ENCODE results near the gene ACKR2. TPM values are rescaled to one million over a fixed set of nuclear protein-coding genes. Genes with fewer than 3 reads are reported as not detected.

Gene ACKR2
- total and polyA plus RNA-seq, 7 donors, result 0.04 to 1.6 (median 0.79) TPM

DNA sequence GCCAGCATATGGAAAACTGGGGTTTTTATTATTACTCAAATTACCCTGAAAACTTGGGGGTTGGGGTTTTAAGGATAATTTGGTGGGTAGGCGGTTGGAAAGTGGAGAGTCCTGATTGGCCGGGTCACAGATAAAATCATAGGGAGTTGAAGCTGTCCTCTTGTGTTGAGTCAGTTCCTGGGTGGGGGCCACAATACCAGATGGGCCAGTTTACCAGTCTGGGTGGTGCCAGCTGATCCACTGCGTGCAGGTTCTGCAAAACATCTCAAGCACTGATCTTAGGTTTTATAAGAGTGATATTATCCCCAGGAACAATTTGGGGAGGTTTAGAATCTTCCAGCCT is 91.8 kb downstream of the ACKR2 start:
- peaks cover 0 to 4% (median 0%) of the 10 kb centered on the region in 3 donors for H3K27me3 ChIP-seq (ENCODE audit: insufficient read depth in 3 of 3, low read length in 2 of 3)
- H3K27ac ChIP-seq, result no peak overlapping the region
- DNase-seq, result no peak
- 76 to 87% (median 82%) methylated on average over 3 of the region's 3 CpGs for WGBS, 3 donors
- TF ChIP-seq, protein P1, sequence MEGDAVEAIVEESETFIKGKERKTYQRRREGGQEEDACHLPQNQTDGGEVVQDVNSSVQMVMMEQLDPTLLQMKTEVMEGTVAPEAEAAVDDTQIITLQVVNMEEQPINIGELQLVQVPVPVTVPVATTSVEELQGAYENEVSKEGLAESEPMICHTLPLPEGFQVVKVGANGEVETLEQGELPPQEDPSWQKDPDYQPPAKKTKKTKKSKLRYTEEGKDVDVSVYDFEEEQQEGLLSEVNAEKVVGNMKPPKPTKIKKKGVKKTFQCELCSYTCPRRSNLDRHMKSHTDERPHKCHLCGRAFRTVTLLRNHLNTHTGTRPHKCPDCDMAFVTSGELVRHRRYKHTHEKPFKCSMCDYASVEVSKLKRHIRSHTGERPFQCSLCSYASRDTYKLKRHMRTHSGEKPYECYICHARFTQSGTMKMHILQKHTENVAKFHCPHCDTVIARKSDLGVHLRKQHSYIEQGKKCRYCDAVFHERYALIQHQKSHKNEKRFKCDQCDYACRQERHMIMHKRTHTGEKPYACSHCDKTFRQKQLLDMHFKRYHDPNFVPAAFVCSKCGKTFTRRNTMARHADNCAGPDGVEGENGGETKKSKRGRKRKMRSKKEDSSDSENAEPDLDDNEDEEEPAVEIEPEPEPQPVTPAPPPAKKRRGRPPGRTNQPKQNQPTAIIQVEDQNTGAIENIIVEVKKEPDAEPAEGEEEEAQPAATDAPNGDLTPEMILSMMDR (IDR thresholded peaks at IDR 0.05), result no peak
- no peaks in the 10 kb centered on the region for H3K9me3 ChIP-seq
- no peaks in the 10 kb centered on the region for H3K4me1 ChIP-seq
- H3K4me3 ChIP-seq, result no peak overlapping the region
- intact Hi-C loops (cut with DNase I), result no loop called here
- no peaks in the 10 kb centered on the region for H3K36me3 ChIP-seq (ENCODE audit: insufficient read depth in 1 of 2, low read depth in 1 of 2)
- ATAC-seq, result no peak

DNA sequence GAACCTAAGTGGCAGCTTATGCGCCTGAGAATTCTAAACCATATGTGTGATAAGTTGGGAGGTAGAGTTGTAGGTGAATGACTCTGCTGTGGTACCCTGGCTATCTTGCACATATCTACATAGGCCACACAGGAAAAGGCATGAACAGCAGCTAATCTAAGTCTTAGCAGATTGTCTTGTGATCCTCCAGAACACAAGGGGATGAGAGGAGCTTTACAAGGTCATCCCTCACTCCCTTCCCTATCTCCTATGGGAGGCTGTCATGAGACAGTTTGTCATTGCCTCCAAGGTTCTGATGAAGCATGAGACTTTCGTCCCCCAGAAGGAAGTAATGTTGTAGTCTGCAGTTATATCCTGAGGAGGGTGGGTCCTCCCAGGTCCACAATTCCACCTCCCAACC is 93.0 kb downstream of the ACKR2 start:
- DNase-seq, result no peak
- Histone ChIP-seq H3K36me3 (ENCODE audit: insufficient read depth in 1 of 2, low read depth in 1 of 2) (no peaks in the 10 kb centered on the region), H3K4me3 (no peak overlapping the region), H3K4me1 (no peaks in the 10 kb centered on the region), H3K27me3 (ENCODE audit: insufficient read depth in 3 of 3, low read length in 2 of 3) (peaks cover 0 to 4% (median 0%) of the 10 kb centered on the region in 3 donors), H3K27ac (no peak overlapping the region), H3K9me3 (no peaks in the 10 kb centered on the region)
- TF ChIP-seq, protein P1 (IDR thresholded peaks at IDR 0.05), result no peak
- WGBS, 3 donors, result 85 to 90% (median 88%) methylated on average over 2 of the region's 2 CpGs
- intact Hi-C loops (cut with DNase I), result no loop called here
- ATAC-seq, result no peak

DNA sequence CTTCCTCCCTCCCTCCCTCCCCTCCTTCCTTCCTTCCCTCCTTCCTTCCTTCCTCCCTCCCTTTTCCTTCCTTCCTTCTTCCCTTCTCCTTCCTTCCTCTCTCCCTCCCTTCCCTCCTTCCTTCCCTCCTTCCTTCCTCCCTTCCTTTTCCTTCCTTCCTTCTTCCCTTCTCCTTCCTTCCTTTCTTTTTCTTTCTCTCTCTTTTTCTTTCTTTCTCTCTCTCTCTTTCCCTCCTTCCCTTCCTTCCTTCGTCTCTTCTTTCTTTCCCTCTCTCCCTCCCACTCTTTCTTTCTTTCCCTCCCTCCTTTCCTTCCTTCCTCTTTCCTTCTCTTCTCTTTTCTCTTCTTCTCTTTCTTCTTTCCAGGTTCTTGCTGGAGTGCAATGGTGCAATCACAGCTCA is 94.8 kb downstream of the ACKR2 start:
- Histone ChIP-seq H3K4me3 (no peak overlapping the region), H3K9me3 (no peaks in the 10 kb centered on the region), H3K27ac (no peak overlapping the region), H3K36me3 (ENCODE audit: insufficient read depth in 1 of 2, low read depth in 1 of 2) (peaks cover 2 to 8% of the 10 kb centered on the region in 2 donors), H3K4me1 (no peaks in the 10 kb centered on the region), H3K27me3 (ENCODE audit: insufficient read depth in 3 of 3, low read length in 2 of 3) (peaks cover 0 to 4% (median 0%) of the 10 kb centered on the region in 3 donors)
- TF ChIP-seq, protein P1 (IDR thresholded peaks at IDR 0.05), result no peak
- no peak for DNase-seq
- ATAC-seq, result no peak
- WGBS, 3 donors, result 73 to 90% (median 85%) methylated on average over 1 of the region's 1 CpG
- intact Hi-C loops (cut with DNase I), result no loop called here

DNA sequence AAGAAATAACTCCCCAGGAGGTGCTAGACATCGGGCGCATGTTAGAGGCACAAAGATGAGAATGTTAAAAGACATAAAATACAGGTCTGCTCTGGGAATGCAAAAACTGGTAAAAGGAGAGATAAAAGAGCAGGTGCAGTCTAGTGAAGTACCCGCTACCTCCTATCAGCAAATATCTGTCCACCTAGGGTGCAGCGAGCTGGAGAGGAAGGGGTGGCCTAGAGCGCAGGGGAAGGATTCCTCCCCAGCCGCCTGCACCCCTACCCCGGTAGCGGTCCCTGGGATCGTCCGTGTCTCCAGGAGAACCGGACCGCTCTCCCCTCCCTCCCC is 96.5 kb downstream of the ACKR2 start:
- Histone ChIP-seq H3K4me3 (peak overlapping the region; percentile 85), H3K27me3 (ENCODE audit: insufficient read depth in 3 of 3, low read length in 2 of 3) (peaks cover 0 to 4% (median 0%) of the 10 kb centered on the region in 3 donors), H3K27ac (peak overlapping the region; percentile 60), H3K9me3 (peaks cover 4% of the 10 kb centered on the region), H3K4me1 (no peaks in the 10 kb centered on the region), H3K36me3 (ENCODE audit: insufficient read depth in 1 of 2, low read depth in 1 of 2) (peaks cover 4 to 13% of the 10 kb centered on the region in 2 donors)
- WGBS, 3 donors, result 8 to 10% (median 9%) methylated on average over 10 to 12 of the region's 12 CpGs
- intact Hi-C loops (cut with DNase I), result no loop called here
- TF ChIP-seq, protein P1 (IDR thresholded peaks at IDR 0.05), result no peak
- DNase-seq, result no peak
- no peak for ATAC-seq

Measured in psoas muscle (tissue), 8 donors.